GM12878 (cell line): ENCODE results near the gene PDXDC1. TPM values are rescaled to one million over a fixed set of nuclear protein-coding genes. Genes with fewer than 3 reads are reported as not detected.
"Not testable (repeated sequence)": the region's sequence is repeated elsewhere in the genome, so short reads cannot be mapped to it uniquely, and the experiment has no call there.

Source experiments
- ATAC-seq: fragments of 200-7000 bp; cut with Tn5 transposase; 3 replicates; pipeline ENCODE4 v1.9.1; 2020; ENCODE audit warnings: mild to moderate bottlenecking, moderate library complexity
- BruUV-seq: library from RNA; stranded (reverse); fragments of 400-500 nt; replicated peaks from 2 replicates; lab custom pipeline; 2021; lab: Mats Ljungman, UMichigan
- CTCF ChIA-PET: fragments of 300-600 bp; sonication (Branson Sonifier 250); formaldehyde crosslinking; extraction: SDS; loops from one replicate; lab custom pipeline; 2021; ENCODE audit warnings: inconsistent platforms; lab: Yijun Ruan, JAX
- POLR2A ChIA-PET: fragments of 350-600 bp; formaldehyde crosslinking; extraction: SDS; loops from one replicate; lab custom pipeline; 2021; ENCODE audit warnings: inconsistent platforms; lab: Charles Lee
- RAD21 ChIA-PET: fragments of 300-600 bp; sonication (Branson Sonifier 250); formaldehyde crosslinking; loops from one replicate; lab custom pipeline; 2023; ENCODE audit warnings: antibody characterized with exemption; ENCODE audit not compliant: unreplicated experiment; lab: Charles Lee
- SMC1A ChIA-PET: fragments of 300-600 bp; sonication (Branson Sonifier 250); formaldehyde crosslinking; loops from one replicate; lab custom pipeline; 2023; ENCODE audit not compliant: unreplicated experiment, uncharacterized antibody; lab: Charles Lee
- DNase-seq: peaks from one replicate; pipeline ENCODE4 v3.0.0-alpha.2; 2011; ENCODE audit warnings: low read depth, low spot score
- FAIRE-seq: peaks from 3 replicates; lab custom pipeline; 2011; peaks lifted over from hg19 to GRCh38; lab: Jason Lieb, UNC
- H2AFZ ChIP-seq: 2 replicates; pipeline ENCODE4 v1.6.0; 2011; ENCODE audit warnings: low read depth, low read length, control low read depth; ENCODE audit not compliant: control insufficient read depth
- H3K27ac ChIP-seq: 2 replicates; pipeline ENCODE4 v1.5.1; 2011; ENCODE audit warnings: control low read depth; ENCODE audit not compliant: control insufficient read depth, insufficient read depth
- H3K27me3 ChIP-seq, 2 experiments: replicated peaks in 1 of 2; 2 replicates each; pipeline versions ENCODE4 v1.6.0 to v1.6.1; 2011; ENCODE audit warnings: low read length in 1 of 2; ENCODE audit not compliant: control insufficient read depth in 2 of 2, insufficient read depth in 2 of 2
- H3K36me3 ChIP-seq, 2 experiments: 2 replicates each; pipeline ENCODE4 v1.5.1; 2011; ENCODE audit warnings: low read length in 1 of 2; ENCODE audit not compliant: control insufficient read depth in 2 of 2, insufficient read depth in 2 of 2
- H3K4me1 ChIP-seq: 2 replicates; pipeline ENCODE4 v1.6.1; 2011; ENCODE audit warnings: mild to moderate bottlenecking, low read length, moderate library complexity, mixed read lengths; ENCODE audit not compliant: control insufficient read depth, insufficient read depth
- H3K4me2 ChIP-seq: 2 replicates; pipeline ENCODE4 v1.6.0; 2011; ENCODE audit warnings: control low read depth; ENCODE audit not compliant: control insufficient read depth, insufficient read depth
- H3K4me3 ChIP-seq: fragments of 200-600 bp; sonication (generic); 2 replicates; pipeline ENCODE4 v1.5.1; 2016
- H3K79me2 ChIP-seq: 2 replicates; pipeline ENCODE4 v1.6.0; 2011; ENCODE audit warnings: low read length; ENCODE audit not compliant: control insufficient read depth, insufficient read depth
- H3K9ac ChIP-seq: 2 replicates; pipeline ENCODE4 v1.8.0; 2011; ENCODE audit warnings: low read length, control low read depth, mixed read lengths; ENCODE audit not compliant: control insufficient read depth, insufficient read depth
- H3K9me3 ChIP-seq: replicated peaks from 3 replicates; pipeline ENCODE4 v1.5.1; 2011; ENCODE audit warnings: mild to moderate bottlenecking, low read length; ENCODE audit not compliant: control insufficient read depth, insufficient read depth
- H4K20me1 ChIP-seq: 2 replicates; pipeline ENCODE4 v1.6.0; 2011; ENCODE audit not compliant: control insufficient read depth, insufficient read depth
- WGBS: methylation state at CpG from one replicate; pipeline ENCODE4 v1.1.6; 2016; ENCODE audit warnings: low lambda C conversion rate; ENCODE audit not compliant: insufficient replicate concordance, insufficient coverage; ENCODE audit errors: missing lambda C conversion rate; 5-methylcytosine and 5-hydroxymethylcytosine counted together
- in situ Hi-C: fragments of 300-500 bp; cut with MboI; formaldehyde crosslinking; loops from 9 replicates; pipeline ENCODE4 v1.14.3; 2018; ENCODE audit warnings: mixed read lengths
- intact Hi-C: fragments of 100-400 bp; cut with micrococcal nuclease; formaldehyde crosslinking; loops from one replicate; pipeline ENCODE4 v1.14.2; 2022; ENCODE audit not compliant: unreplicated experiment
- polyA plus RNA-seq, 11 experiments: library from polyadenylated mRNA; depleted of rRNA in 4 of 11; unstranded in 6 of 11; stranded (reverse) in 5 of 11; fragments of >200 nt; fragmentation: Nextera tagmentation in 4 of 11; fragmentation: Illumina TruSeq in 1 of 11; extraction: Ambion mirVana in 4 of 11; extraction: Trizol in 1 of 11; gene quantifications; 1 replicate in 1 of 11; 2 replicates in 10 of 11; pipeline versions ENCODE4 v1.2.1 to v1.2.3, GENCODE V29; 2011 to 2016; ENCODE audit warnings: inconsistent platforms in 2 of 11, missing spikeins in 2 of 11, low read depth in 1 of 11
- total RNA-seq, 4 experiments: library from RNA; depleted of rRNA in 3 of 4; stranded (reverse); fragments of >200 nt in 3 of 4; fragmentation: Illumina TruSeq in 1 of 4; extraction: Trizol in 1 of 4; gene quantifications; 2 replicates each; pipeline versions ENCODE4 v1.2.1 to v1.2.3, GENCODE V29; 2013 to 2021

PDXDC1 gene
- total and polyA plus RNA-seq, 10 of the 15 experiments (the other 5 are each of a cell fraction or from before 2014, with no cell fraction given): 6.1 to 78.2 (median 53.8) TPM

DNA sequence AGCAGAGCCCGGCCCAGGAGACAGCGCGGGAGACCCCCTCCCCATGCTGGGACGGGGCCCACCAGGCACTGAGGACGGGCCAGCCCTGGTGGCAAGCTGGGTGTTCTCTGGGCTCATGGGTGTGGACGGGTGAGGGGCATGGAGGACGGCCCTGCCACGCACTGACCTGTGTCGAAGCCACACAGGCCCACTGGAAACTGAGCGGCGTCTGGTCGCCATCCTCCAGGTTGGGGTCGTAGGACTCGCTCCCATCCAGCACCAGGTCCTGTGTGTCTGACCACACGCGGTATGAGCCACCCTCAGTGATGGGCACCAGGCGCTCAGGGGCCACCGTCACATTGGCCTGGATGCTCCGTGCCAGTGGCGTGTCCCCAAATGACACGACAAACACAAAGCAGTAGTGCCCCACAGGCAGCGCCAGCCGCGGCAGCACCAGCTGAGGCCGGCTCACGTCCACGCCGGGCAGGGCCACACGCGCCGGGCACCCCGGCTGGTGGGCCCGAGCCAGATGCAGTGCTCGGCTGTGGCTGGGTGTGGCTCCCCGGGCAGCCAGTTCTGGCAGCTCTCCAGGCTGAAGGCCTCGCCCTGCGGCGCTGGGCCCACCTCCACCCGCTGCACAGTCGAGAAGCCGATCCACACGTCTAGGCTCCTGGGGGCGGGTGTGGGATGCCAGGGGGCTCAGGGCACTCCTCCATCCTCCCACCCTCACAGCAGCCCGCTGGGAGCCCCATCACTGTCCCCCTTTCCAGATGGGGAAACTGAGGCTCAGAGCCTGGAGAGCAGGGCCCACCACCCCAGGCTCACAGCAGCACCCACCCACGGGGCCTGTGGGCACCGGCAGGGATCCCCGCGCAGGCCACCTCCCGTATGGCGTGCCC, 160.9 kb downstream of the PDXDC1 start:
- H3K79me2 ChIP-seq, H3K4me2 ChIP-seq, H3K9ac ChIP-seq, intact Hi-C loops, H3K4me1 ChIP-seq, SMC1A ChIA-PET, ATAC-seq, H2AFZ ChIP-seq, RAD21 ChIA-PET, H4K20me1 ChIP-seq, in situ Hi-C loops, DNase-seq, H3K27ac ChIP-seq, H3K27me3 ChIP-seq, H3K36me3 ChIP-seq, POLR2A ChIA-PET, H3K9me3 ChIP-seq, CTCF ChIA-PET, H3K4me3 ChIP-seq, FAIRE-seq, BruUV-seq: not testable (repeated sequence)
- WGBS: 92% methylated on average over 21 of the region's 50 CpGs

DNA sequence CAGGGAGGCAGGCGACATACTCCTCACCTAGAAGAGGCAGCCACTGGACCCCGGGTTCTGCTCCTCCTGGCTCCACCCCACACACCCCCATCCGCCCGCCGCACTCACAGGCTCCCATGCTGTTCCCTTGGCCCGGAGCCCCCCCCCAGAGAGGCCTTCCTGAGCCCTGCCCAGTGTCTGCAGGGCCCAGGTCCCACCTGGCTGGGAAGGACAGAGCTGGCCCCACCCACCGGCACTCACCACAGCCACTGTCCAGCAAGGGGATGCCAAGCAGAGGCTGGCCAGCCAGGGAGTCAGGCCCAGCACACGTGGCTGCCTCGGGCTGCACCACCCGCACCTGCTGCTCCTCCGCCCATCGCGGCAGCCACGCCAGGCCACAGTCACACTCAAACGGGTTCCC, 162.7 kb downstream of the PDXDC1 start:
- intact Hi-C loops, H3K4me2 ChIP-seq, RAD21 ChIA-PET, H4K20me1 ChIP-seq, H3K27ac ChIP-seq, H3K79me2 ChIP-seq, DNase-seq, in situ Hi-C loops, H3K4me3 ChIP-seq, H3K9ac ChIP-seq, POLR2A ChIA-PET, SMC1A ChIA-PET, H3K4me1 ChIP-seq, FAIRE-seq, BruUV-seq, H3K9me3 ChIP-seq, H2AFZ ChIP-seq, H3K27me3 ChIP-seq, H3K36me3 ChIP-seq, ATAC-seq, CTCF ChIA-PET: not testable (repeated sequence)
- WGBS: 92% methylated on average over 4 of the region's 15 CpGs

DNA sequence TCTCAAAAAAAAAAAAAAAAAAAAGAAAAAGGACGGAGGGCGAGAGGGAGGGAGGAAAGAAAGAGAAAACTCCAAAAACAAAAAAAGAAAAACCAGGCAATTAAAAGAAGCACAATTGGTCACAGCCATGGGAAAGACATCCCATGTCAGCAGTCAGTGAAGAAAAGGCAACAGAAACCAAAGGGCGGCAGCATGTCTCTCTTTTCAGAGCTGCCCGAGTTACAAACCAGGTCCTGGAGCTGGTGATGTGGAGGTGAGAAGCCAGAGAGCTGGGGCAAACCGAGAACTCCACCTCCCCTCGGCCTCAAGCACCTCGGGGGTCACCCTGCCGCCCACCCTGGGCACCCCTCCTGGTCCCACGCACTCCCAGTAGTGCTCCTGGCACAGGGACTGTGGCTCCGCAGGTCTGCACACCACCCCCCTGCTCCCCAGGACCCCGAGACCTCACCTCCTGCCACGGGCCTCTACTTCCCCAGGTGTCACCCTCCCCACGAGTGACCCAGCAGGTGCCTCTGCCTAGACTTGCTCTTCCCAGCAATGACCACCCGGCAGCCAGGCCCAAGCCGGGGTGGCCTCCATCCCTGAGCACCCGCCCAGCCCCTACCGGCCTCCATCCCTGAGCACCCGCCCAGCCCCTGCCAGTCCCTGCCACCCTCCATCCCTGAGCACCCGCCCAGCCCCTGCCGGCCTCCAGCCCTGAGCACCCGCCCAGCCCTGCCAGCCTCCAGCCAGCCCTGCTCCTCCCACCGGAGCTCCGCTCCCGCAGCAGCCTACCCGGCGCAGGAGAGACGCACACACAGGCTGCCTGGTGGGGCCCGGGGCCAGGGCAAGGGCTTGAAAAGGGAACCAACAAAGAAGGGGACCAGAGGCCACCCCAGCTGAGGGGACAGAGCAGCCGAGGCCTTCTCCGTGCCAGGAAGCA, 165.9 kb downstream of the PDXDC1 start:
- H3K9me3 ChIP-seq, H3K4me1 ChIP-seq, POLR2A ChIA-PET, H4K20me1 ChIP-seq, H3K9ac ChIP-seq, in situ Hi-C loops, H3K27ac ChIP-seq, FAIRE-seq, H3K4me3 ChIP-seq, BruUV-seq, RAD21 ChIA-PET, CTCF ChIA-PET, H3K79me2 ChIP-seq, H2AFZ ChIP-seq, DNase-seq, H3K27me3 ChIP-seq, H3K36me3 ChIP-seq, H3K4me2 ChIP-seq, intact Hi-C loops, SMC1A ChIA-PET: not testable (repeated sequence)
- ATAC-seq: peak; percentile 16; the same call in 1 of the 3 replicates
- 88% methylated on average over 19 of the region's 30 CpGs for whole genome bisulfite sequencing
